HL-60 (cell line): ENCODE measurements around the gene LYAR.

ENCODE experiments used
- POLR2AphosphoS5 ChIP-seq: IDR thresholded peaks from 2 replicates; pipeline ENCODE4 v1.6.1; 2012; ENCODE audit warnings: low read depth
- TF ChIP-seq, protein P1 (sequence below): IDR thresholded peaks from 2 replicates; pipeline ENCODE4 v1.6.1; 2012; ENCODE audit warnings: low read depth; ENCODE audit not compliant: insufficient replicate concordance

DNA sequence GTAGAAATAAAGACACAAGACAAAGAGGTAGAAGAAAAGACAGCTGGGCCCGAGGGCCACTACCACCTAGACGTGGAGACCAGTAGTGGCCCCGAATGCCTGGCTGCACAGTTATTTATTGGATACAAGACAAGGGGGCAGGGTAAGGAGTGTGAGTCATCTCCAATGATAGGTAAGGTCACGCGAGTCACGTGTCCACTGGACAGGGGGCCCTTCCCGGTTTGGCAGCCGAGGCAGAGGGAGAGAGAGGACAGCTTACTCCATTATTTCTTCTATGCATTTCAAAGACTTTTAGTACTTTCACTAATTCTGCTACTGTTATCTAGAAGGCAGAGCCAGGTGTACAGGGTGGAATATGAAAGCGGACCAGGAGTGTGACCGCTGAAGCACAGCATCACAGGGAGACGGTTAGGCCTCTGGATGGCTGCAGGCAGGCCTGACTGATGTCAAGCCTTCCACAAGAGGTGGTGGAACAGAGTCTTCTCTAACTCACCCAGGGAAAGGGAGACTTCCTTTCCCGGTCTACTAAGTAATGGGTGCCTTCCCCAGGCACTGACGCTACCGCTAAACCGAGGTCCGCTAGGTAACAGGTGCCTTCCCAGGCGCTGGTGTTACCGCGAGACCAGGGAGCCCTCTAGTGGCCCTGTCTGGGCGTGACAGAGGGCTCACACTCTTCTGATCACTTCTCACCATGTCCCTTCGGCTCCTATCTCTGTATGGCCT, 45.0 kb upstream of the LYAR start:
- TF ChIP-seq, protein P1, sequence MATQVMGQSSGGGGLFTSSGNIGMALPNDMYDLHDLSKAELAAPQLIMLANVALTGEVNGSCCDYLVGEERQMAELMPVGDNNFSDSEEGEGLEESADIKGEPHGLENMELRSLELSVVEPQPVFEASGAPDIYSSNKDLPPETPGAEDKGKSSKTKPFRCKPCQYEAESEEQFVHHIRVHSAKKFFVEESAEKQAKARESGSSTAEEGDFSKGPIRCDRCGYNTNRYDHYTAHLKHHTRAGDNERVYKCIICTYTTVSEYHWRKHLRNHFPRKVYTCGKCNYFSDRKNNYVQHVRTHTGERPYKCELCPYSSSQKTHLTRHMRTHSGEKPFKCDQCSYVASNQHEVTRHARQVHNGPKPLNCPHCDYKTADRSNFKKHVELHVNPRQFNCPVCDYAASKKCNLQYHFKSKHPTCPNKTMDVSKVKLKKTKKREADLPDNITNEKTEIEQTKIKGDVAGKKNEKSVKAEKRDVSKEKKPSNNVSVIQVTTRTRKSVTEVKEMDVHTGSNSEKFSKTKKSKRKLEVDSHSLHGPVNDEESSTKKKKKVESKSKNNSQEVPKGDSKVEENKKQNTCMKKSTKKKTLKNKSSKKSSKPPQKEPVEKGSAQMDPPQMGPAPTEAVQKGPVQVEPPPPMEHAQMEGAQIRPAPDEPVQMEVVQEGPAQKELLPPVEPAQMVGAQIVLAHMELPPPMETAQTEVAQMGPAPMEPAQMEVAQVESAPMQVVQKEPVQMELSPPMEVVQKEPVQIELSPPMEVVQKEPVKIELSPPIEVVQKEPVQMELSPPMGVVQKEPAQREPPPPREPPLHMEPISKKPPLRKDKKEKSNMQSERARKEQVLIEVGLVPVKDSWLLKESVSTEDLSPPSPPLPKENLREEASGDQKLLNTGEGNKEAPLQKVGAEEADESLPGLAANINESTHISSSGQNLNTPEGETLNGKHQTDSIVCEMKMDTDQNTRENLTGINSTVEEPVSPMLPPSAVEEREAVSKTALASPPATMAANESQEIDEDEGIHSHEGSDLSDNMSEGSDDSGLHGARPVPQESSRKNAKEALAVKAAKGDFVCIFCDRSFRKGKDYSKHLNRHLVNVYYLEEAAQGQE, result no peak
- no peak for TF ChIP-seq POLR2AphosphoS5
